ENCODE results near the gene CMTM5.
A peak's percentile ranks its signal among the peaks of the same experiment; 100 is the strongest.
"Not testable (repeated sequence)": the region's sequence is repeated elsewhere in the genome, so short reads cannot be mapped to it uniquely, and the experiment has no call there.

CMTM5 gene

DNA sequence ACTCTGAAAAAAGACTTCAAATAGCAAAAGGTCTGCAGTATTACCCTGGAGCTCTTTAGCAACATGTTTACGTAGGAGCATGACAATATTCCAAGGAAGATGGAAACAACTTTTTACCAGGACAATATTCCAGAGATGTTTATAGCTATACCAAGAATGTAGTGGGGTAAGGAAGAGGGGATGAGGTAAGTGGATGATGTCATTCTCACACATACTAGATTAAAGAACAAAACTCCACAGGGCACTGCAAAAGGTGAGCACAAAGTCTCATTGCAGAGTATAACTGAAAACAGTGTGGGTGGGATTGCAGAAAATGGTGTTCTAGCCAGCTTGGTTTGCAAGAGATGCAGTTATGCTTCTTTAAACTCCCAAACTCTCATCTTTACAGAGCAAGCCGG lies 8.4 kb downstream of the CMTM5 start:
- no peaks in the 10 kb centered on the region for H3K36me3 ChIP-seq (ENCODE audit: control insufficient read depth in 1 of 2, insufficient read depth in 2 of 2, low read length in 2 of 2)
- no peak overlapping the region for H2BK120ac ChIP-seq (ENCODE audit: insufficient read depth, low read length, poor library complexity)
- H3K4me3 ChIP-seq (ENCODE audit: low read depth, low read length): no peak overlapping the region
- no peaks in the 10 kb centered on the region for H3K9me3 ChIP-seq (ENCODE audit: insufficient read depth, low read depth, low read length)
- H3K79me2 ChIP-seq (ENCODE audit: control insufficient read depth, insufficient read depth, low read length, poor library complexity): no peaks in the 10 kb centered on the region
- no peaks in the 10 kb centered on the region for H3K79me1 ChIP-seq (ENCODE audit: low read length)
- H3K27ac ChIP-seq (ENCODE audit: low read depth, low read length): no peak overlapping the region
- peak in 1 of 2 donors; percentile 63 for DNase-seq
- no peak overlapping the region for H4K91ac ChIP-seq (ENCODE audit: low read depth, low read length)
- H3K23ac ChIP-seq (ENCODE audit: low read length): no peak overlapping the region
- no peak overlapping the region for H2BK12ac ChIP-seq (ENCODE audit: low read length)
- H2BK5ac ChIP-seq (ENCODE audit: low read depth, low read length, poor library complexity): no peak overlapping the region
- H4K8ac ChIP-seq (ENCODE audit: low read depth, low read length): no peak overlapping the region
- no peak overlapping the region for H3K14ac ChIP-seq (ENCODE audit: low read length)
- H3K18ac ChIP-seq (ENCODE audit: low read length): no peak overlapping the region
- no peak overlapping the region for H3K4ac ChIP-seq (ENCODE audit: low read depth, low read length)
- H3K4me2 ChIP-seq (ENCODE audit: low read length): no peak overlapping the region
- no peak overlapping the region for H4K12ac ChIP-seq (ENCODE audit: low read depth, low read length)
- WGBS (ENCODE audit: extremely low coverage, insufficient coverage, insufficient read length): no CpG with 5 or more reads among the region's 2 CpGs
- no peak overlapping the region for H2AFZ ChIP-seq (ENCODE audit: insufficient read depth, low read length, poor library complexity)
- H3K4me1 ChIP-seq (ENCODE audit: control insufficient read depth in 1 of 2, insufficient read depth in 2 of 2, low read length in 2 of 2): no peaks in the 10 kb centered on the region
- H2AK5ac ChIP-seq (ENCODE audit: low read length): no peak overlapping the region
- H3K27me3 ChIP-seq (ENCODE audit: insufficient read depth, low read length): no peaks in the 10 kb centered on the region
- no peak overlapping the region for H3K9ac ChIP-seq (ENCODE audit: low read length)

DNA sequence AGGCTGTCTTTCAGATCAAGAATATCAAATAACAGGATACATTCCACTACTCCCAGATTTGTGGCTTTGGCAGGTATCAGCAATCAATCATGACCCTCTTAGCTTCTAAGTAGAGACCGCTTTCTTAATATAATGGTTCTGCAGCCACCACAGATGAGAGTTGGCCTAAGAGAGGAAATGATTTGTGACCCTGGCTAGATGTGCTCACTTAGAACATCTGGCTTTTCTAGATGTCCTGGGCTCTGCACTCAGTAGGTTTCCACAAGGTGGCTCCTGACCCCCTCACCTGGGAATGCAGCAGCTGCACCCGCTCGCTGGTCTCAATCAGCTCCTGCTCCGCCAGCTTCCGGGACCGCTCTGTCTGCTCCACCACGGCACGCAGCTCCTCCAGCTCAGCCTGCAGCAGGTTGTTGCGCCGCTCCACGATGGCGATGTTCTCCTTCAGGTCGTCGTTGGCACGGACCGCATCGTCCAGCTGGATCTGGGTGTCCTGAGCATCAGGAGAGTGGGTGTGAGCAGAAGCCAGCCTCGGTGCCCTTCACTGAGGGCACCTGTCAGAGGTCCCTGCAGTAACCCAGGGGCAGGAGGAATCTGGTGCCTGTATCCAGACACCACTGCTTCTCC lies 8.9 kb downstream of the CMTM5 start:
- peak in 1 of 2 donors; percentile 9 for DNase-seq
- Histone ChIP-seq H3K9ac (ENCODE audit: low read length) (no peak overlapping the region), H3K4me3 (ENCODE audit: low read depth, low read length) (no peak overlapping the region), H3K4ac (ENCODE audit: low read depth, low read length) (no peak overlapping the region), H3K36me3 (ENCODE audit: control insufficient read depth in 1 of 2, insufficient read depth in 2 of 2, low read length in 2 of 2) (no peaks in the 10 kb centered on the region), H4K91ac (ENCODE audit: low read depth, low read length) (no peak overlapping the region), H4K12ac (ENCODE audit: low read depth, low read length) (no peak overlapping the region), H3K27ac (ENCODE audit: low read depth, low read length) (no peak overlapping the region), H3K4me2 (ENCODE audit: low read length) (no peak overlapping the region), H3K23ac (ENCODE audit: low read length) (no peak overlapping the region), H3K79me1 (ENCODE audit: low read length) (no peaks in the 10 kb centered on the region), H3K18ac (ENCODE audit: low read length) (no peak overlapping the region), H3K14ac (ENCODE audit: low read length) (no peak overlapping the region), H3K9me3 (ENCODE audit: insufficient read depth, low read depth, low read length) (no peaks in the 10 kb centered on the region), H2AK5ac (ENCODE audit: low read length) (no peak overlapping the region), H3K4me1 (ENCODE audit: control insufficient read depth in 1 of 2, insufficient read depth in 2 of 2, low read length in 2 of 2) (no peaks in the 10 kb centered on the region), H2AFZ (ENCODE audit: insufficient read depth, low read length, poor library complexity) (no peak overlapping the region), H3K79me2 (ENCODE audit: control insufficient read depth, insufficient read depth, low read length, poor library complexity) (no peaks in the 10 kb centered on the region), H2BK120ac (ENCODE audit: insufficient read depth, low read length, poor library complexity) (no peak overlapping the region), H3K27me3 (ENCODE audit: insufficient read depth, low read length) (no peaks in the 10 kb centered on the region), H2BK12ac (ENCODE audit: low read length) (no peak overlapping the region), H2BK5ac (ENCODE audit: low read depth, low read length, poor library complexity) (no peak overlapping the region), H4K8ac (ENCODE audit: low read depth, low read length) (no peak overlapping the region)
- no CpG with 5 or more reads among the region's 18 CpGs for WGBS (ENCODE audit: extremely low coverage, insufficient coverage, insufficient read length)

DNA sequence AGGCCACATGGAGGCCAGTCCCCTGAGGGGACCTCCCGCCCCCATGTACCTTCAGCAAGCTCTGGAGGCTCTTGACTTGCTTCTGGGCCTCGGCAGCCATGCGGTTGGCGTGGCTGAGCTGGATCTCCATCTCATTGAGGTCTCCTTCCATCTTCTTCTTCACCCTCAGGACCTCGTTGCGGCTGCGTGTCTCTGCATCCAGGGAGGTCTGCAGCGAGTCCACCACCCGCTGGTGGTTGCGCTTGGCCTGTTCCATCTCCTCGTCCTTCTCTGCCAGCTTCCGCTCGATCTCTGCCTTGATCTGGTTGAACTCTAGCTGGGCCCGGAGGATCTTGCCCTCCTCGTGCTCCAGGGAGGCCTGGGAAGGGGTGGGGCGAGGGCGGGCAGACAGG lies 9.4 kb downstream of the CMTM5 start:
- not testable (repeated sequence) for DNase-seq; H3K9ac ChIP-seq (ENCODE audit: low read length); H3K4ac ChIP-seq (ENCODE audit: low read depth, low read length); H3K27ac ChIP-seq (ENCODE audit: low read depth, low read length); H2AFZ ChIP-seq (ENCODE audit: insufficient read depth, low read length, poor library complexity); H3K23ac ChIP-seq (ENCODE audit: low read length); H3K18ac ChIP-seq (ENCODE audit: low read length); H2BK5ac ChIP-seq (ENCODE audit: low read depth, low read length, poor library complexity); H4K91ac ChIP-seq (ENCODE audit: low read depth, low read length); H4K8ac ChIP-seq (ENCODE audit: low read depth, low read length); H3K9me3 ChIP-seq (ENCODE audit: insufficient read depth, low read depth, low read length); H2BK120ac ChIP-seq (ENCODE audit: insufficient read depth, low read length, poor library complexity); H2AK5ac ChIP-seq (ENCODE audit: low read length); H2BK12ac ChIP-seq (ENCODE audit: low read length); H3K14ac ChIP-seq (ENCODE audit: low read length); H3K36me3 ChIP-seq (ENCODE audit: control insufficient read depth in 1 of 2, insufficient read depth in 2 of 2, low read length in 2 of 2); H3K4me3 ChIP-seq (ENCODE audit: low read depth, low read length); H4K12ac ChIP-seq (ENCODE audit: low read depth, low read length); H3K4me1 ChIP-seq (ENCODE audit: control insufficient read depth in 1 of 2, insufficient read depth in 2 of 2, low read length in 2 of 2); H3K79me1 ChIP-seq (ENCODE audit: low read length); H3K27me3 ChIP-seq (ENCODE audit: insufficient read depth, low read length); H3K79me2 ChIP-seq (ENCODE audit: control insufficient read depth, insufficient read depth, low read length, poor library complexity); H3K4me2 ChIP-seq (ENCODE audit: low read length)
- no CpG with 5 or more reads among the region's 17 CpGs for WGBS (ENCODE audit: extremely low coverage, insufficient coverage, insufficient read length)

DNA sequence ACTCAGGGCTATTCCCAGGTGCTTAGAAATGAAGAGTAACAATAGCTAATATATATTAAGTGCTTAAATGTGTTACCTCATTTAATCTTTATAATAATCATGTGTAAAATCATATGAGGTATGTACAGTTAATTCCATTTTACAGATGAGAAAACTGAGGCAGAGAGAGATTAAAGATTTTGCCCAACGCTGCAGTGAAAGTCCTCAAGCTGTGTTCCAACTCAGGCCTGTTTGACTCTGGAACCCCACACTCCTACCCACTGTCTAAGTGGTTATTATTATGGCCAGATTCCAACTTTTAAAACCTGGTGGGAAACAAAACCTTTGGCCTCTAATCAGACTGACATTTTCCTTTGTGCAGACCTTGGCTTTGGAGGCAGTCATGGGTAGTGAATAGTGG lies 10.2 kb downstream of the CMTM5 start:
- no peak overlapping the region for H3K18ac ChIP-seq (ENCODE audit: low read length)
- H3K4me2 ChIP-seq (ENCODE audit: low read length): no peak overlapping the region
- H3K9me3 ChIP-seq (ENCODE audit: insufficient read depth, low read depth, low read length): no peaks in the 10 kb centered on the region
- no peak for DNase-seq
- H3K4me3 ChIP-seq (ENCODE audit: low read depth, low read length): no peak overlapping the region
- no peaks in the 10 kb centered on the region for H3K4me1 ChIP-seq (ENCODE audit: control insufficient read depth in 1 of 2, insufficient read depth in 2 of 2, low read length in 2 of 2)
- H3K4ac ChIP-seq (ENCODE audit: low read depth, low read length): no peak overlapping the region
- H3K27me3 ChIP-seq (ENCODE audit: insufficient read depth, low read length): no peaks in the 10 kb centered on the region
- H3K79me1 ChIP-seq (ENCODE audit: low read length): no peaks in the 10 kb centered on the region
- no CpG with 5 or more reads among the region's 1 CpG for WGBS (ENCODE audit: extremely low coverage, insufficient coverage, insufficient read length)
- no peak overlapping the region for H4K12ac ChIP-seq (ENCODE audit: low read depth, low read length)
- H2AFZ ChIP-seq (ENCODE audit: insufficient read depth, low read length, poor library complexity): no peak overlapping the region
- no peak overlapping the region for H3K14ac ChIP-seq (ENCODE audit: low read length)
- no peak overlapping the region for H2AK5ac ChIP-seq (ENCODE audit: low read length)
- H3K27ac ChIP-seq (ENCODE audit: low read depth, low read length): no peak overlapping the region
- H4K91ac ChIP-seq (ENCODE audit: low read depth, low read length): no peak overlapping the region
- H4K8ac ChIP-seq (ENCODE audit: low read depth, low read length): no peak overlapping the region
- H3K23ac ChIP-seq (ENCODE audit: low read length): no peak overlapping the region
- no peaks in the 10 kb centered on the region for H3K36me3 ChIP-seq (ENCODE audit: control insufficient read depth in 1 of 2, insufficient read depth in 2 of 2, low read length in 2 of 2)
- no peak overlapping the region for H2BK5ac ChIP-seq (ENCODE audit: low read depth, low read length, poor library complexity)
- no peak overlapping the region for H2BK12ac ChIP-seq (ENCODE audit: low read length)
- H2BK120ac ChIP-seq (ENCODE audit: insufficient read depth, low read length, poor library complexity): no peak overlapping the region
- H3K9ac ChIP-seq (ENCODE audit: low read length): no peak overlapping the region
- H3K79me2 ChIP-seq (ENCODE audit: control insufficient read depth, insufficient read depth, low read length, poor library complexity): no peaks in the 10 kb centered on the region

Measured in trophoblast cell (in vitro differentiated cells and primary cell).